Ovary (tissue), 9 donors: ENCODE measurements around the gene SAE1. TPM values are rescaled to one million over a fixed set of nuclear protein-coding genes. Genes with fewer than 3 reads are reported as not detected.
A peak's percentile ranks its signal among the peaks of the same experiment; 100 is the strongest.

Source experiments
- DNase-seq, 5 donors: peaks; one replicate each; pipeline ENCODE4 v3.0.0-alpha.2; 2019 to 2020
- H3K27ac ChIP-seq, 2 donors: fragments of 200-600 bp; one replicate each; pipeline versions ENCODE4 v1.5.1 to v1.8.0; 2019 to 2022
- H3K27me3 ChIP-seq: fragments of 200-600 bp; one replicate; pipeline ENCODE4 v1.8.0; 2022
- H3K36me3 ChIP-seq: fragments of 200-600 bp; sonication (generic); one replicate; pipeline ENCODE4 v1.5.1; 2019
- H3K4me1 ChIP-seq: one replicate; pipeline ENCODE4 v1.8.1; 2013; ENCODE audit warnings: mild to moderate bottlenecking, moderate library complexity; ENCODE audit not compliant: insufficient read depth
- H3K4me3 ChIP-seq: fragments of 200-600 bp; sonication (generic); one replicate; pipeline ENCODE4 v1.5.1; 2017
- H3K9me3 ChIP-seq, 2 donors: fragments of 200-600 bp in 1 of 2; sonication (generic) in 1 of 2; one replicate each; pipeline versions ENCODE4 v1.5.1 to v1.8.1; 2013 to 2019; ENCODE audit warnings: mild to moderate bottlenecking in 1 of 2, moderate library complexity in 1 of 2
- EP300 ChIP-seq: sonication (generic); formaldehyde crosslinking; IDR thresholded peaks from one replicate; pipeline ENCODE4 v1.6.1; 2017; ENCODE audit warnings: antibody characterized with exemption
- POLR2A ChIP-seq: fragments of 450-650 bp; IDR thresholded peaks from one replicate; pipeline ENCODE4 v1.6.1; 2017; ENCODE audit warnings: antibody characterized with exemption, mild to moderate bottlenecking, moderate library complexity
- WGBS, 3 donors: extraction: QIAGEN DNeasy Blood & Tissue Kit in 1 of 3; methylation state at CpG; one replicate each; pipeline versions ENCODE4 v1.1.5 to v1.1.7; 2013 to 2017; 5-methylcytosine and 5-hydroxymethylcytosine counted together
- intact Hi-C, 4 donors: fragments of 100-400 bp; cut with DNase I; formaldehyde crosslinking; loops; one replicate each; pipeline versions ENCODE4 v1.11.0 to v1.15.1; 2022 to 2023
- polyA plus RNA-seq, 2 donors: library from polyadenylated mRNA; stranded (reverse); fragments of 200-250 nt in 1 of 2; fragments of 350-450 nt in 1 of 2; fragmentation: Illumina TruSeq in 1 of 2; extraction: RNeasy Lipid Tissue Mini Kit (QIAGEN cat#74804) in 1 of 2; gene quantifications; one replicate each; pipeline ENCODE4 v1.2.3, GENCODE V29; 2013 to 2014
- total RNA-seq, 7 donors: library from RNA; depleted of rRNA in 2 of 7; stranded (reverse); fragments of >200 nt in 2 of 7; fragmentation: NEBNext Ultra II Directional in 3 of 7; extraction: Animal tissue kit (Norgen Biotek cat#: 25700) in 3 of 7; gene quantifications; one replicate each; pipeline versions ENCODE4 v1.1.0 to v1.2.4, GENCODE V29; 2016 to 2023
- TF ChIP-seq, protein P1 (sequence below), 3 donors: fragments of 450-650 bp in 2 of 3; fragments of 200-600 bp in 1 of 3; IDR thresholded peaks; one replicate each; pipeline versions ENCODE4 v1.5.1 to v1.8.0; 2016 to 2022; ENCODE audit warnings: antibody characterized with exemption in 3 of 3, mild to moderate bottlenecking in 1 of 3
- donor health status: DM: no; HTN: no; CAD: no; lungs with moderate emphysema.
- donor health status: DM: no; HTN: no; CAD: no.
- donor health status: Bipolar disorder and iron deficiency.
- donor health status: DM: yes; HTN: yes; CAD: no.
- donor health status: DM: no; HTN: no; CAD: no.
- donor health status: DM: yes; HTN: yes; CAD: no.

Gene SAE1
- total and polyA plus RNA-seq, 9 donors, result 25.5 to 138 (median 55.6) TPM

DNA sequence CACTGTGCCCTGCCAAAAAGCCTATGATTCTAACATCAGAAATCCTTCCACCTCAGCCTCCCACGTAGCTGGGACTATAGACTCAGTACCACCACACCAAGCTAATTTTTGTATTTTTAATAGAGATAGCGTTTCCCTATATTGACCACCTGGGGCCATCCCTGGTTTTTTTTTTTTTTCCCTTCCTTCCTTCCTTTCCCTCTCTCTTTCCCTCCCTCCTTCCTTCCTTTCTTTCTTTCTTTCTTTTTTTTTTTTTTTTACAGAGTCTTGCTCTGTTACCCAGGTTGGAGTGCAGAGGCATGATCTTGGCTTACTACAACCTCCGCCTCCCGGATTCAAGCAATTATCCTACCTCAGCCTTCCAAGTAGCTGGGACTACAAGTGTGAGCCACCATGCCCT, 1.1 kb upstream of the SAE1 start:
- DNase-seq, result no peak
- TF ChIP-seq, protein P1, sequence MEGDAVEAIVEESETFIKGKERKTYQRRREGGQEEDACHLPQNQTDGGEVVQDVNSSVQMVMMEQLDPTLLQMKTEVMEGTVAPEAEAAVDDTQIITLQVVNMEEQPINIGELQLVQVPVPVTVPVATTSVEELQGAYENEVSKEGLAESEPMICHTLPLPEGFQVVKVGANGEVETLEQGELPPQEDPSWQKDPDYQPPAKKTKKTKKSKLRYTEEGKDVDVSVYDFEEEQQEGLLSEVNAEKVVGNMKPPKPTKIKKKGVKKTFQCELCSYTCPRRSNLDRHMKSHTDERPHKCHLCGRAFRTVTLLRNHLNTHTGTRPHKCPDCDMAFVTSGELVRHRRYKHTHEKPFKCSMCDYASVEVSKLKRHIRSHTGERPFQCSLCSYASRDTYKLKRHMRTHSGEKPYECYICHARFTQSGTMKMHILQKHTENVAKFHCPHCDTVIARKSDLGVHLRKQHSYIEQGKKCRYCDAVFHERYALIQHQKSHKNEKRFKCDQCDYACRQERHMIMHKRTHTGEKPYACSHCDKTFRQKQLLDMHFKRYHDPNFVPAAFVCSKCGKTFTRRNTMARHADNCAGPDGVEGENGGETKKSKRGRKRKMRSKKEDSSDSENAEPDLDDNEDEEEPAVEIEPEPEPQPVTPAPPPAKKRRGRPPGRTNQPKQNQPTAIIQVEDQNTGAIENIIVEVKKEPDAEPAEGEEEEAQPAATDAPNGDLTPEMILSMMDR (IDR thresholded peaks at IDR 0.05), result no peak
- no peak for TF ChIP-seq EP300
- no peak for TF ChIP-seq POLR2A
- Histone ChIP-seq H3K27ac (peak overlapping the region in 1 of 2 donors; percentile 5), H3K4me3 (no peak overlapping the region), H3K36me3 (no peaks in the 10 kb centered on the region), H3K9me3 (no peaks in the 10 kb centered on the region), H3K4me1 (peaks cover 7% of the 10 kb centered on the region), H3K27me3 (no peaks in the 10 kb centered on the region)
- intact Hi-C loops, result loop anchor here in 2 of 4 donors (2.0 to 10.0 kb wide), 2 partner anchors 95 kb away; no protein-coding TSS in a partner anchor
- 86 to 92% (median 89%) methylated on average over 4 of the region's 4 CpGs for WGBS, 3 donors

- H3K36me3 ChIP-seq, result no peaks in the 10 kb centered on the region
- no peaks in the 10 kb centered on the region for H3K27me3 ChIP-seq
- H3K4me3 ChIP-seq, result peak overlapping the region; percentile 83
- no peak for TF ChIP-seq POLR2A
- 56 to 66% (median 57%) methylated on average over 8 of the region's 8 CpGs for WGBS, 3 donors
- intact Hi-C loops, result no loop called here
- DNase-seq, result peak in 2 of 5 donors; percentile 28 to 49
- H3K9me3 ChIP-seq, result no peaks in the 10 kb centered on the region
- H3K27ac ChIP-seq, result peak overlapping the region; percentile 5 to 88
- H3K4me1 ChIP-seq, result peaks cover 7% of the 10 kb centered on the region
Observed at GRCh38 chr19:47130120-47130588, 481 bp upstream of the SAE1 start.

DNA sequence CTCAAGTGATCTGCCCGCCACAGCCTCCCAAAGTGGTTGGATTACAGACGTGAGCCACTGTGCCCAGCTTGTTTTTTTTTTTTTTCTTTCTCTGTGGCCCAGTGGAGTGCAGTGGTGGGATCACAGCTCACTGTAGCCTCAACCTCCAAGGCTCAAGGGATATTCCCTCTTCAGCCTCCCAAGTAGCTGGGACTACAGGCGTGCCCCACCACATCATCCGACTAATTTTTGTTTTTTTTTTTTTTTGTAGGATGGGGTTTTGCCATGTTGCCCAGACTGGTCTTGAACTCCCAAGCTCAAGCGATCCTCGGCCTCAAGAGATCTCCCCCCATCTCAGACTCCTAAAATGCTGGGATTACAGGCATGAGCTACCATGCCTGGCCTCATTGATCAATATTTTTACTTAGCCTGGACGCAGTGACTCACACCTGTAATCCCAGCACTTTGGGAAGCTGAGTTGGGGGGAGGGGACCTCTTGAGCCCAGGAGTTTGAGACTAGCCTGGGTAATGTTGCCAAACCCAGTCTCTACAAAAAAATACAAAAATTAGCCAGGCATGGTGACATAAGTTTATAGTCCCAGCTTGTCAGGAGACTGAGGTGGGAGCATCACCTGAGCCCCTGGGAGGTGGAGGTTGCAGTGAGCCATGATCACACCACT, 1.7 kb downstream of the SAE1 start:
- intact Hi-C loops, result no loop called here
- Histone ChIP-seq H3K4me3 (no peak overlapping the region), H3K36me3 (no peaks in the 10 kb centered on the region), H3K27me3 (no peaks in the 10 kb centered on the region), H3K4me1 (peaks cover 9% of the 10 kb centered on the region), H3K9me3 (no peaks in the 10 kb centered on the region), H3K27ac (no peak overlapping the region)
- TF ChIP-seq POLR2A, result no peak
- no peak for TF ChIP-seq EP300
- TF ChIP-seq, protein P1 (IDR thresholded peaks at IDR 0.05), result no peak
- no peak for DNase-seq
- 85 to 89% (median 88%) methylated on average over 7 of the region's 7 CpGs for WGBS, 3 donors

GRCh38 chr19:47133021-47133471, 2.4 kb downstream of the SAE1 start:
- H3K27me3 ChIP-seq, result no peaks in the 10 kb centered on the region
- no peak for DNase-seq
- no peaks in the 10 kb centered on the region for H3K9me3 ChIP-seq
- H3K4me1 ChIP-seq, result peaks cover 9% of the 10 kb centered on the region
- H3K27ac ChIP-seq, result no peak overlapping the region
- no peaks in the 10 kb centered on the region for H3K36me3 ChIP-seq
- intact Hi-C loops, result no loop called here
- no peak overlapping the region for H3K4me3 ChIP-seq
- TF ChIP-seq, protein P1 (IDR thresholded peaks at IDR 0.05), result no peak
- TF ChIP-seq EP300, result no peak
- no peak for TF ChIP-seq POLR2A
- WGBS, 3 donors, result 48 to 67% (median 51%) methylated on average over 11 of the region's 11 CpGs

DNA sequence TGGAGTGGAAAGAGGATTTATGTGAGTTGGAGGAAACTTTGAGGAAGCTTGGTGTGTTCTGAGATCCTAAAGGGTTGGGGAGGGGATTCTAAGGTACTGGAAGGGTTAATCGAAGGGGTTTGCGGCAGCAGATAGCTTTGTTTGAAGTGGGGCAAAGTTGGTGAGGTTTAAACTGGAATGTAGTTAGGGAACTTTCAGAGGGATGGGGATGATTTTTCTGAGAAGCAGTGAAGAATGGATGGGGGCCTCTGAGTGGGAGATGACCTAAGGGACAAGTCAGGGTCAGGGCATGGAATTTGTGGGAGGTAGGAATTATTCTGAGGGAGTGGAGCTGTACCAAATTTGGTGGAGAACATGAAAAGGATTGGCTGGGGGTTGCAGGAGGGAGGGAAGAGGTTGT, 3.9 kb downstream of the SAE1 start:
- Histone ChIP-seq H3K27ac (no peak overlapping the region), H3K27me3 (no peaks in the 10 kb centered on the region), H3K9me3 (no peaks in the 10 kb centered on the region), H3K4me1 (peaks cover 9% of the 10 kb centered on the region), H3K36me3 (no peaks in the 10 kb centered on the region), H3K4me3 (no peak overlapping the region)
- DNase-seq, result no peak
- 5 to 18% (median 10%) methylated on average over 2 of the region's 2 CpGs for WGBS, 3 donors
- no peak for TF ChIP-seq EP300
- TF ChIP-seq, protein P1 (IDR thresholded peaks at IDR 0.05), result no peak
- TF ChIP-seq POLR2A, result no peak
- intact Hi-C loops, result no loop called here
